GM12873 (cell line): ENCODE results near the gene NHLRC2.
A peak's percentile ranks its signal among the peaks of the same experiment; 100 is the strongest.

Source experiments
- TF ChIP-seq, protein P1 (sequence below): IDR thresholded peaks from 2 replicates; pipeline ENCODE4 v1.5.1; 2012; ENCODE audit warnings: low read depth, mild to moderate bottlenecking, moderate library complexity, low read length, control low read depth; ENCODE audit not compliant: insufficient read depth; ENCODE audit errors: missing control alignments

NHLRC2 gene

DNA sequence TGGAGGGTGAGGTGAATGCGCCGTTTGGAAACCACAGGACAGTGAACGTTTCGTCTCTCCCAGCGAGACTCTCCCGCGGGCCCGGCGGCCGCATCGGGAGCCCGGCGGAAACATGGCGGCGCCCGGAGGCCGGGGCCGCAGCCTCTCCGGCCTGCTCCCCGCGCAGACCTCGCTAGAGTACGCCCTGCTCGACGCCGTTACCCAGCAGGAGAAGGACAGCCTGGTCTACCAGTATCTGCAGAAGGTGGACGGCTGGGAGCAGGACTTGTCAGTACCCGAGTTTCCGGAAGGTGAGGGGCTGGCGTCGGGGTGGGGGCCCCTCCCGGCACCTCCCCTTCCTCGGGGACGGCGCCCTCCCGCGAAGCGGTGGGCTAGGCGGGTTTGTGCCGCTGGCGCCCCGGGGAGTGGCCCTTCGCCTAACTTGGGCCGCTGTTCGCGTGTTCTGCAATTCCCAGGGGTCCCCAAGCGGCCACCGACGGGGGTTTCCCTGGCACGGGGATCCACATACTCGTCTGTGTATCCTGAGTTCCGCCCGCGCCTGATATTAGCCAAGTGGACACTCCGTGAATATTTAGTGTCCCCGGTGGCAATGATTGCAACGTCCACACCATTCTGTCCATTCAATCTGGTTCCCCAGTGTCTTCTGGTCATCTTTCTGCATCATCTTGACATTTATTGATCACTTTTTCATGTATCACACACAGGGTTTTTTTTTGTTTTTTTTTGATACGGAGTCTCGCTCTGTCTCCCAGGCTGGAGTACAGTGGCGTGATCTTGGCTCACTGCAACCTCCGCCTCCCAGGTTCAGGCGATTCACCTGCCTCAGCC, 514 bp downstream of the NHLRC2 start:
- TF ChIP-seq, protein P1, sequence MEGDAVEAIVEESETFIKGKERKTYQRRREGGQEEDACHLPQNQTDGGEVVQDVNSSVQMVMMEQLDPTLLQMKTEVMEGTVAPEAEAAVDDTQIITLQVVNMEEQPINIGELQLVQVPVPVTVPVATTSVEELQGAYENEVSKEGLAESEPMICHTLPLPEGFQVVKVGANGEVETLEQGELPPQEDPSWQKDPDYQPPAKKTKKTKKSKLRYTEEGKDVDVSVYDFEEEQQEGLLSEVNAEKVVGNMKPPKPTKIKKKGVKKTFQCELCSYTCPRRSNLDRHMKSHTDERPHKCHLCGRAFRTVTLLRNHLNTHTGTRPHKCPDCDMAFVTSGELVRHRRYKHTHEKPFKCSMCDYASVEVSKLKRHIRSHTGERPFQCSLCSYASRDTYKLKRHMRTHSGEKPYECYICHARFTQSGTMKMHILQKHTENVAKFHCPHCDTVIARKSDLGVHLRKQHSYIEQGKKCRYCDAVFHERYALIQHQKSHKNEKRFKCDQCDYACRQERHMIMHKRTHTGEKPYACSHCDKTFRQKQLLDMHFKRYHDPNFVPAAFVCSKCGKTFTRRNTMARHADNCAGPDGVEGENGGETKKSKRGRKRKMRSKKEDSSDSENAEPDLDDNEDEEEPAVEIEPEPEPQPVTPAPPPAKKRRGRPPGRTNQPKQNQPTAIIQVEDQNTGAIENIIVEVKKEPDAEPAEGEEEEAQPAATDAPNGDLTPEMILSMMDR, result peak; percentile 8

DNA sequence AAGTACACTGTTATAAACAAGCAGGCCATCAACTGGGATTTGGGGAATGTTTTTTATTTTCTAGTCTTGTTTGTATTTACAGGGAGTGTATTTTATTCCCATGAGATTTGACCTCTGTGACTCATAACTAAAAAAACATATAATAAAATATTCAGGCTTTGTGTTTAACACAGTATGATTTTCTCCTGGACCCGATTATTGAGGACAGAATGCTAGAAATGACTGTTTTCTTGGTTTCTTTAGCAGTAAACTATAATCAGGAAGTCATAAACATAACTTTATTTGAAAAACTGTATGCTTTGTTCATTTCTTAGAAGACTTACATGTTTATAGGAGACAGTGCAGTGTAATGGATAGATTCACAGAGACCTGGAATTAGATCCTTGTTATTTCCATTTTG, 2.1 kb downstream of the NHLRC2 start:
- TF ChIP-seq, protein P1, result no peak

DNA sequence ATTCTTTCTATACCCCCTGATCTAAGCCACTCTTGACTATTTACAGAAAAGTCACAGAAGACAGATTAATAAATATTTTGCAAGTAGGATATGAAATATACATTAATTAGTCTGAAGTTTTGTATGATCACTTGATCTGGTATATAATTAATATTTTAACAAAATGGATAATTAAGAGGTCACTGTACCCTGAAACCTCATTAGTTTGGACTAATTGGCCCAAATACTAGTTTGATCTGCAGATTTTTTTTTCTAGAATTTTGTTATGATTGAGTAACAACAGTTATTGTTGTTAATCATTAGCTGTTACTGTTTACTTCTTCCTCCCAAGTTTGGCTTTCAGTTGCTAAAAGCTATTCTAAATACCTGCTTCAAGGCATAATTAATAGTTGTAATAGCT, 2.7 kb downstream of the NHLRC2 start:
- TF ChIP-seq, protein P1, result no peak

DNA sequence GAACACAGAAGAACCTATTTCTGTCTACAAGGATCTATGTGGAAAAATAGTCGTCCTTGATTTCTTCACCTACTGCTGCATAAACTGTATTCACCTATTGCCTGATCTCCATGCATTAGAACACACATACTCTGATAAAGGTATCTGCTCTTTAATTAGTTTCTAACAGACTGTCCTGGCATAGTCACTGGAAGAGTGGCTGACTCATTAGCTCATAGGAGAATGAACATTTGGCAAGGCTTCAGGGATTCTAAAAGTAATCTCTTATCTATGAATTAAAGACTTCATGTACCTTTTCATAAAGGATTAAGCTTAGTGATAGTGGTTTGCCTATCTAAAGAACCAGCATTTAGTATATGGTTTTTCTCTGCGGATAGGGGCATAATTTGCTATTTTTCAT, 4.1 kb downstream of the NHLRC2 start:
- TF ChIP-seq, protein P1, result no peak

DNA sequence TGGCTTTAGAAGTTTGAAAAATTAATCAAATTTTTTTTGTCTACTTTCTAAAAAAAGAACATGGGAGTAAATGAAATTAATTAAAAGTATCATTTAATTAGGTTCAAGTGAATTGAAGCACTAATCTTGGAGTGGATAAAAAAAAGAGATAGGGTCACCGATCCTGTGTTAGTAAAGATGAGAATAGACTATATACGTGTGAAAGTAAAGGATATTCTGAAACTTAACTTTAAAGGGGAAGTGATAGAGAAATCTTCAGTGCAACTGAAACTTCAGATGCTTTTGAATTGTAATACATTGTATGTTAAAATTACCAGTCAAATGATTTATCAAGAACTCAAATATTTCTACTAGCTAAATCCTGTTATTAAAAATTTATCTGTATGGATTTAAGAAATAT, 4.8 kb downstream of the NHLRC2 start:
- TF ChIP-seq, protein P1, result no peak

DNA sequence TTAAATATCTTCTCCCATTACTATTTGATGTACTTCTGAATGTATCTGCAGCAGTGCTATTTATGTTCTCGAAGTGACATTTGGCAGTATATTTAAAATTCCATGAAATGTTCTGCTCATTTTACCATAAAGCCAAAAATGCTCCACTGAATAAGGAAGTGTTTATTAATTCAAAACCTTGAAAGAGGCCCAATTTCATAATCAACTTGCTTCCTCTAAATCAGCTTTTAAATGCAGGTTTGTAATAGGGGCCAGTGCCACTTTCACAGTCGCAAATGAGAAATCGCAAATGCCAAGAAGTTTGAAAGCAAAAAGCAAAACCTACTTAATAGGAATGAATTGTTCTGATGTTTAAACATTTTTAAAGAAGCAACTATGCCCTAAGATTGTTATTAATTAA, 11.4 kb downstream of the NHLRC2 start:
- TF ChIP-seq, protein P1, result no peak

DNA sequence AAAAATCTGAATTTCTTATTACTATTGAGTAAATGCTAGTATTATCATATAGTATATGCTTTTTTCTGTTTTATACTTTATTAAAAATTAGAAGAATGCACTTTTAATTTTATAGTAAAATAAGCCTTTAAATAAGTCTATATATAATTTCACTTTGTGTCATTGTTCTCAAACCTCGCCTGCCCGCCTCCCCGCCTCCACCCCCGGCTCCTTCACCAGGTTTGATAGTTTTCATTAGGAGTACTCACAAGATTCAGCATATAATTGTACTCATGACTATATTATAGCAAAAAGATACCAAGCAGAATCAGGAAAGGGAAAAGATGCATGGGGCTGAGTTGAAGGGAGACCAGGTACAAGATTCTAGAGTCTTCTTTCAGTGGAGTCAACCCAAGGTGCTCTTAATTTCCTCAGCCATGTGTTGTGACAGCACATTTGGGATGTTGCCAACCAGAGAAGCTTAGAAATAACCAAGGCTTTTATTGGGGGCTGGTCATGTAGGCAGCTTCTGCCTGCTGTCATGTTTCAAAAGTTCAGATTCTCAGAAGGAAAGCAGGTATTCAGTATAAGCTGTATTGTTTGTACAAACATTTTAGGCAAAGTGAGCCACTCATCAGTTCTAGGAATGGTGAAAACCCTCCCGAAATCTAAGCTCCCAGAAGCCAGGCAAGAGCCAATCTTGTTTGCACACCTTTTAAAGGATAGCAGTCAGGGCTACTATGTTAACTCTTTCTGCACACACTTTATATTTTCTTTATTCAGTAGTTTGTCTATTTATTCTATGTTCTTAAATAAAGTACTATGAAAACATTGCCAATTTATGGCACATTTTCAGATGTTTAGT, 12.3 kb downstream of the NHLRC2 start:
- TF ChIP-seq, protein P1, result no peak
